Astrocyte (in vitro differentiated cells and primary cell): Measurements from ENCODE around the gene MAML2.

Experiments
- CTCF ChIP-seq: IDR thresholded peaks from 2 replicates; pipeline ENCODE4 v1.5.1; 2011; ENCODE audit warnings: low read depth, mild to moderate bottlenecking, inconsistent platforms, low read length, moderate library complexity; ENCODE audit not compliant: insufficient read depth
- EZH2 ChIP-seq: IDR thresholded peaks from 2 replicates; pipeline ENCODE4 v1.6.1; 2012; ENCODE audit warnings: mild to moderate bottlenecking, low read length, inconsistent platforms; ENCODE audit not compliant: insufficient read depth

DNA sequence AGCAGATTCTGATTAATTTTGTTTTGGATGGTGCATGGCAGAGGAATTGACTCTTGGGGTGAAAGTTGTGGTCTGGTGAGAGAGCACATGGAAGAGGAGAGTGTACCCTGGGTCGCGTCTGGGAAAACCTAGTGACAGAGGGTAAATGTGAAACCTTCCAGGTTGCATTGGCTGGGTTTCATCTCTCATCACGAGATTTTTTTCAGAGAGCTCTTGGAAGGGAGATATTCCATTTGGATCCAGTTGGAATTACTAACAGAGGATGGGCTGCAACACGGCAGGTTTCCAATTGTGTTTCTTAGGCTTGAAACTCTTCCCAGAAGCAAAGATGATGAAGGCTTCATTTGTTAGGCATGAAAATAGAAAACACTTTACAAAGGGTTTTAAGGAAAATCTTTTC is 309.4 kb downstream of the MAML2 start:
- no peak for TF ChIP-seq CTCF
- TF ChIP-seq EZH2: no peak
